Measurements from ENCODE around the gene ARL6.
"Not testable (repeated sequence)": the region's sequence is repeated elsewhere in the genome, so short reads cannot be mapped to it uniquely, and the experiment has no call there.

The ARL6 gene

GRCh38 chr3:97827741-97828471 lies 63.3 kb downstream of the ARL6 start:
- CTCF ChIA-PET, result no interaction called here
- Mint-ChIP-seq H3K4me1 (peaks cover 10% of the 10 kb centered on the region), H3K27me3 (peaks cover 18% of the 10 kb centered on the region), H3K9me3 (peaks cover 3% of the 10 kb centered on the region), H3K36me3 (no peaks in the 10 kb centered on the region), H3K4me3 (no peak overlapping the region), H3K27ac (no peak overlapping the region)
- no peak for DNase-seq

DNA sequence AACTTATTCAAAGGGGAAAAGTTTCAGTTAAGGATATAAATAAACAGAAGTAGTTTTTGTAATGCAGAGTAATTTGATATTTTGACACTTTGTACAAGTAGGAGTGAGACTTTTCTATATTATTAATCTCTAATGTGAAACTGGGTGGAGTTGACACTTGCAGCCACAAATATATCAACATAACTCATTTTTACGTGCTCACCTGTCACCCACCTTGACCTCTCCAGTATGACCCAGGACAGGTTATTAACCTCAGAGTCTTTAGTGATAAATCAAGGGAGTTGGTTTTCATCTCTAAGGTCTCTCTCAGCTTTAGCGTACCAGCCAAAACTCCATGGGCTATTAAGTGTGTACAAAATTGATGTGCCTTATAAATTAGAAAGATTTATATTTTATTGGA lies 64.6 kb downstream of the ARL6 start:
- no peak for DNase-seq
- CTCF ChIA-PET, result no interaction called here
- H3K4me3 Mint-ChIP-seq, result no peak overlapping the region
- H3K27me3 Mint-ChIP-seq, result peaks cover 8% of the 10 kb centered on the region
- no peaks in the 10 kb centered on the region for H3K36me3 Mint-ChIP-seq
- H3K9me3 Mint-ChIP-seq, result peaks cover 4% of the 10 kb centered on the region
- no peak overlapping the region for H3K27ac Mint-ChIP-seq
- H3K4me1 Mint-ChIP-seq, result no peaks in the 10 kb centered on the region

DNA sequence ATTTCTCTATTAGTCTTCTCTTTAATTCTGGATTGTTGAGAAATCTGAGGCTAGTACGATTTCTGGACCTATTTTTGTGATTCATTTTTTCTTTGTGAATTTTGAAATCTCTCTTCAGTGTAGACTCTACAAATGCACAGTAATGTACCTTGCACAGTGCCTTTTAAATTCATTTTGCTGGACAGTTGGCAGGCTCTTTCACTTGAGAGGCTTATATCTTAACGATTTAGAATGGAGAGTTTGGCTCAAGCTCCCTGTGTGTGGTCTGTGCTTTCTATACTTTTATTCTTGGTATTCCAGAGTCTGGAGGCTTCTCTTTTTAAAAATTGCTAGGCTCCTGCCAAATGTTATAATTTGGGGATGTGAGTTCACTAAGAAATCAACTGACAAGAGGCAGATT lies 66.1 kb downstream of the ARL6 start:
- H3K4me3 Mint-ChIP-seq, result no peak overlapping the region
- H3K36me3 Mint-ChIP-seq, result no peaks in the 10 kb centered on the region
- CTCF ChIA-PET, result no interaction called here
- H3K27ac Mint-ChIP-seq, result no peak overlapping the region
- H3K9me3 Mint-ChIP-seq, result peaks cover 4% of the 10 kb centered on the region
- H3K4me1 Mint-ChIP-seq, result no peaks in the 10 kb centered on the region
- DNase-seq, result no peak
- H3K27me3 Mint-ChIP-seq, result peaks cover 3% of the 10 kb centered on the region

DNA sequence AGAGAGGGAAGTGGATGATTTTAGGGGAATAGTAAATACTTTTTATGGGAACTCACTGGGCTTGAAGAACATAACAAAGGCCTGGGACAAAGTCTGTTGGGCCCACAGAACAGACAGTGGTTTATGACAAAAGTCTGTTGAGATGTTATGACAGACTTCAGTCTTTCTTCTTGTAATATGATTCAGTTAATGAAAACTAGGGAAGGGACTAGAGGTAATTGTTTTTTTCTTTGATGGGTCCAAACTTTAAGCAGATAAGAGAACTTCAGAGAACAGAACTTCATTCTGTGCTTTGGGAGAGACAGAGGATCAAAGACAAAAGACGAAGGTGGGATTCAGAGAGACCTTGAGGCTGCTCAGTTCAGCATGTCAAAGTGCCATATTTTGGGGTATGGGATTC lies 66.6 kb downstream of the ARL6 start:
- CTCF ChIA-PET, result no interaction called here
- Mint-ChIP-seq H3K27ac (no peak overlapping the region), H3K4me1 (no peaks in the 10 kb centered on the region), H3K27me3 (peaks cover 3% of the 10 kb centered on the region), H3K36me3 (no peaks in the 10 kb centered on the region), H3K4me3 (no peak overlapping the region), H3K9me3 (peaks cover 4% of the 10 kb centered on the region)
- DNase-seq, result no peak

DNA sequence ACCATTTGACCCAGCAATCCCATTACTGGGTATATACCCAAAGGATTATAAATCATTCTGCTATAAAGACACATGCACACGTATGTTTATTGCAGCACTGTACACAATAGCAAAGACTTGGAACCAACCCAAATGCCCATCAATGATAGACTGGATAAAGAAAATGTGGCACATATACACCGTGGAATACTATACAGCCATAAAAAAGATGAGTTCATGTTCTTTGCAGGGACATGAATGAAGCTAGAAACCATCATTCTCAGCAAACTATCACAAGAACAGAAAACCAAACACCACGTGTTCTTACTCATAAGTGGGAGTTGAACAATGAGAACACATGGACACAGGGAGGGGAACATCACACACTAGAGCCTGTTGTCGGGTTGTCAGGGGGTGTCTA lies 68.6 kb downstream of the ARL6 start:
- H3K4me1 Mint-ChIP-seq, H3K36me3 Mint-ChIP-seq, H3K27ac Mint-ChIP-seq, H3K9me3 Mint-ChIP-seq, DNase-seq, CTCF ChIA-PET, H3K27me3 Mint-ChIP-seq, H3K4me3 Mint-ChIP-seq: not testable (repeated sequence)

- DNase-seq, result no peak
- no peak overlapping the region for H3K27ac Mint-ChIP-seq
Observed at GRCh38 chr3:97835761-97836160, 71.2 kb downstream of the ARL6 start.

GRCh38 chr3:97838393-97838792 lies 73.8 kb downstream of the ARL6 start:
- Mint-ChIP-seq H3K36me3 (no peaks in the 10 kb centered on the region), H3K4me1 (no peaks in the 10 kb centered on the region), H3K27ac (no peak overlapping the region), H3K27me3 (no peaks in the 10 kb centered on the region), H3K4me3 (no peak overlapping the region), H3K9me3 (no peaks in the 10 kb centered on the region)
- CTCF ChIA-PET, result no interaction called here
- no peak for DNase-seq

More at GRCh38 chr3:97835761-97836160, 71.2 kb downstream of the ARL6 start:
- H3K9me3 Mint-ChIP-seq, result peaks cover 4% of the 10 kb centered on the region
- no peaks in the 10 kb centered on the region for H3K4me1 Mint-ChIP-seq
- no peaks in the 10 kb centered on the region for H3K36me3 Mint-ChIP-seq
- H3K4me3 Mint-ChIP-seq, result no peak overlapping the region
- no peaks in the 10 kb centered on the region for H3K27me3 Mint-ChIP-seq
- CTCF ChIA-PET, result no interaction called here

GRCh38 chr3:97839944-97840343 lies 75.4 kb downstream of the ARL6 start:
- Mint-ChIP-seq H3K27me3 (no peaks in the 10 kb centered on the region), H3K4me1 (no peaks in the 10 kb centered on the region), H3K27ac (no peak overlapping the region), H3K36me3 (no peaks in the 10 kb centered on the region), H3K9me3 (no peaks in the 10 kb centered on the region), H3K4me3 (no peak overlapping the region)
- DNase-seq, result no peak
- CTCF ChIA-PET, result no interaction called here

- CTCF ChIA-PET, result no interaction called here
- H3K27me3 Mint-ChIP-seq, result no peaks in the 10 kb centered on the region
- no peak overlapping the region for H3K4me3 Mint-ChIP-seq
- H3K27ac Mint-ChIP-seq, result no peak overlapping the region
- DNase-seq, result no peak
- no peaks in the 10 kb centered on the region for H3K9me3 Mint-ChIP-seq
- H3K4me1 Mint-ChIP-seq, result no peaks in the 10 kb centered on the region
- H3K36me3 Mint-ChIP-seq, result peaks cover 2% of the 10 kb centered on the region
Observed at GRCh38 chr3:97841304-97841703, 76.7 kb downstream of the ARL6 start.

DNA sequence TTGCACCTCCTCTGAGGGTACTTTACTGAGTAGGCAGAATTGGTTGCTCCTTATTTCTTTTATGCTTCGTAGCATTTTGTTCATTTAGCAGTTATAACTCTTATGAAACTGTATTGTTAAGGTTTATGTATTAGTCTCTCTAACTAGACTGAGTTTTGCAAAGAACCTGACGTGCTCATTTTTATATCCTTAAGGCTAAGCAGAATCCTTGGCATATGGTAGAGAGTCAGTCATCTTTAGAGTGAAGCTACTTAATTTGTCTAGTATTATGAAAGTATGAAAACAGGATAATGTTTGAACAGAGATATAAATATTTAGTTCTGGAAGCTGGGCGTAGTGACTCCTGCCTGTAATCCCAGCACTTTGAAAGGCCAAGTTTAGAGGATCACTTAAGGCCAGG lies 77.4 kb downstream of the ARL6 start:
- Mint-ChIP-seq H3K4me1 (no peaks in the 10 kb centered on the region), H3K27me3 (no peaks in the 10 kb centered on the region), H3K9me3 (no peaks in the 10 kb centered on the region), H3K36me3 (peaks cover 2% of the 10 kb centered on the region), H3K27ac (no peak overlapping the region), H3K4me3 (no peak overlapping the region)
- CTCF ChIA-PET, result no interaction called here
- DNase-seq, result no peak

GRCh38 chr3:97848779-97849178 lies 84.2 kb downstream of the ARL6 start:
- H3K27ac Mint-ChIP-seq, result no peak overlapping the region
- CTCF ChIA-PET, result no interaction called here
- no peaks in the 10 kb centered on the region for H3K27me3 Mint-ChIP-seq

More at GRCh38 chr3:97848779-97849178, 84.2 kb downstream of the ARL6 start:
- peaks cover 2% of the 10 kb centered on the region for H3K36me3 Mint-ChIP-seq
- no peak overlapping the region for H3K4me3 Mint-ChIP-seq
- H3K4me1 Mint-ChIP-seq, result no peaks in the 10 kb centered on the region
- H3K9me3 Mint-ChIP-seq, result peaks cover 2% of the 10 kb centered on the region
- DNase-seq, result no peak

Measured in activated naive CD4-positive, alpha-beta T cell treated with anti-CD3 and anti-CD28 coated beads, Interleukin-2, amount 10 ng/mL, durations not matched to agents 7 days and 5 days (primary cell).